NT2/D1 (cell line): Measurements from ENCODE around the gene OR1M1.
"Not testable (repeated sequence)": the region's sequence is repeated elsewhere in the genome, so short reads cannot be mapped to it uniquely, and the experiment has no call there.

ENCODE experiments used
- SUZ12 ChIP-seq: IDR thresholded peaks from 2 replicates; pipeline ENCODE4 v1.6.1; 2011; ENCODE audit not compliant: insufficient read length, insufficient read depth; ENCODE audit errors: extremely low read depth
- YY1 ChIP-seq: IDR thresholded peaks from 2 replicates; pipeline ENCODE4 v1.6.1; 2011; ENCODE audit not compliant: insufficient read length, insufficient read depth
- ZNF274 ChIP-seq: IDR thresholded peaks from 2 replicates; pipeline ENCODE4 v1.6.1; 2011; ENCODE audit warnings: mild to moderate bottlenecking, low read depth, low read length

- not testable (repeated sequence) for TF ChIP-seq SUZ12, ZNF274, YY1
Measured at GRCh38 chr19:9056131-9056530, 30.7 kb upstream of the OR1M1 start.
